Activated CD8-positive, alpha-beta memory T cell treated with anti-CD3 and anti-CD28 coated beads for 4 hours (primary cell): ENCODE results near the gene FAM72D.
"Not testable (repeated sequence)": the region's sequence is repeated elsewhere in the genome, so short reads cannot be mapped to it uniquely, and the experiment has no call there.

Experiments
- DNase-seq, 2 donors: peaks; one replicate each; pipeline ENCODE4 v3.0.0-alpha.2; 2020; ENCODE audit warnings: low read depth in 2 of 2

FAM72D gene

GRCh38 chr1:145095284-145096057 lies at the start of gene FAM72D, which contains the start of gene SRGAP2B:
FAM72D (plus strand) TSS chr1:145095974; CDS start chr1:145096848, 874 bp downstream.
SRGAP2B (minus strand) TSS chr1:145095328; CDS start chr1:145092901, 2,427 bp downstream.
- not testable (repeated sequence) for DNase-seq

DNA sequence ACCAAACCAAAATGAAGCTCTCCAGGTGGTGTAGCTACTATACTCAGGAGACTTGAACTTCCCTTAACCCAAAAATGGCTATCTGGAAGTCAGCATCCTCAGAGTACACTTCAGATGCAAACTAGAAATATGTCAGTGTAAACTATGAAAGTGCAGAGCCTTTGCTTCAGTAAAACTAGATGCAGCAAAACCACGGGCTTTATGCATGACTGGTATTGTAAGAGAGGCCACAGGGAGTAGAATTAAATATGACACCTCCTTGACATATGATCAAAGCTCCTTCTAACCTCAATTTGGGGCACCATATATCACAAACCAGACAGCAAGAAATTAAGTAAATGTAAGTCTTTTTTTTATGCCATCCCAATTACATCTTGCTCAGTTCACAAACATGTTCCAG lies 48.2 kb upstream of the FAM72D start:
- DNase-seq = not testable (repeated sequence)

DNA sequence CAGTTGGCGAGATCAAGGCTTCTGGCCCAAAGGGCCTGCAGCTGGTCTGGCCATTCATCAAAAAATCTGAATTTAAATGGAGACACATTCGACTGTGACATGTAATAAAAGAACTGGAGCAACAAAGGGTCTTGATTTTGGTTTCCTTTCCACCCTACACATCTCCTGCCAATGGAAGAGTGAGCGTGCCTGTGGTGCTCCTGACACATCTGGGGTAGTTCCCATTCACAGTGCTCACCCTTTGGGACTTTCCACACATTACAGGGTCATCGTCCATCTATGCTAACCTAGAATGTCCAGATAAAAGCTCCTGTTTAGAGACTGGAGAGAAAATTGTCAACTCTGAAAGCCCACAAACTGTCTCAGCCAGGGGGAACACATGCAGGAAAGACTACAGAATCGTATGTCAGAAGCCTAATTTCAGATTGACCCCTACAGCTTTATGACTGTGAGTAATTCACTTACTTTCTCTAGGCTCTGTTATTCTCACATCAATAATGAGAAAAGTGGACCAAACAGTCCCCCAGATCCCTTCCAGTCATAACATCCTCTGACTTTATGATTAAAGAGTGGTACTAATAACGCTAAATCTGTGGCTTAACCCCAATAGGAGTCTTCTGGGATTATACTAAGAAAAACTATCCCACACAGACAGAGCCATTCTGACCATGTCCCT lies 47.5 kb upstream of the FAM72D start:
- not testable (repeated sequence) for DNase-seq

DNA sequence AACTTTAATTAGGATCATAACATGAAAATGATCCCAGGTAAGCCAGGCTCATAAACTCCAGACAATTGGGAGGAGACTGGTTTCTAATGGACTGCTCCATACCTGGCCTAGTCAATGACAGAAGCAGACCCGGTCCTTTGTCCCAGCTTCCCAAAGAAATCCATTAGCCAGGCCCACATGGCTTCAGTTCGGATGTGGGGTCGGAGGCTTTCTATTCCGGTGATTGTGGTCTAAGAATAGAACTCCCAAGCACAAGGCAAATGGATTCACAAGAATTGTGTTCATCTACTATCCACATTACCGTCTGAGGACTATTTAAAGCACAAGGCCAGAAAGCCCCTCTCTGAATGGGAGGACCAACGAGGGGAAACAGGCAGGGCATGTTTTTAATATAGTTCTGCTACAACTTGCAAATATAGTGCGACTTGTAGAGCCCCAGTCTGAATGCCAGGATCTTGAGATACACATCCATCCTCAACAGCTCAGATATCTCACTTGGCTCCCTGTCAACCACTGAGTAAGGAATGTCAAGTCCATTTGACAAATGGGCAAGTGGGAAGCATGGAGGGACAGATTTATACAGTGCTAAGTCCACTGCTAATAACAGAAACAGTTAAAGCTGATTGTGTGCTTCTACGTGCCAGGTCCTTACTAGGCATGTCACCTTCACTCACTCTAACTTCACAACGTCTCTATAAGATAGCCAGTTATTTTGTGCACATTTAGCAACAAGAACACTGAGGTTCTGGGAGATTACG lies 43.6 kb upstream of the FAM72D start:
- DNase-seq = not testable (repeated sequence)

DNA sequence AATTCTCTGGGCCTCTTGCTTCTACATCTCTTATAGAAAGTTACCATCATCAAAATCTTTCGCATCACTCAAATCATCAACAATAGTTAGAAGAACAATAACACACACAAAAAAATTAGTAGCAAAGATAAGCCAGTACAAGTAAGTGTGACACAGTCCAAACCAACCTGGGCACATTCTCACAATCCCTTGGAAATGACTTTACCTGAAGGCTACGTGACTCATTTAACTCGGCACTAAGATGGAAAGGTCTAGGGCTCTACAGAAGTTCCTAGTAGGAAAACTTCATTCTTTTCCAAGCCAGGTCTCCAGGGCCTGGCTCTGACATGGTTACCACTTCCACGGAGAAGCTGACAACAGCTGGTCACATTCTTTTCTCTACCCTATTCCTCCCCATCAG lies 42.3 kb upstream of the FAM72D start:
- DNase-seq = not testable (repeated sequence)

DNA sequence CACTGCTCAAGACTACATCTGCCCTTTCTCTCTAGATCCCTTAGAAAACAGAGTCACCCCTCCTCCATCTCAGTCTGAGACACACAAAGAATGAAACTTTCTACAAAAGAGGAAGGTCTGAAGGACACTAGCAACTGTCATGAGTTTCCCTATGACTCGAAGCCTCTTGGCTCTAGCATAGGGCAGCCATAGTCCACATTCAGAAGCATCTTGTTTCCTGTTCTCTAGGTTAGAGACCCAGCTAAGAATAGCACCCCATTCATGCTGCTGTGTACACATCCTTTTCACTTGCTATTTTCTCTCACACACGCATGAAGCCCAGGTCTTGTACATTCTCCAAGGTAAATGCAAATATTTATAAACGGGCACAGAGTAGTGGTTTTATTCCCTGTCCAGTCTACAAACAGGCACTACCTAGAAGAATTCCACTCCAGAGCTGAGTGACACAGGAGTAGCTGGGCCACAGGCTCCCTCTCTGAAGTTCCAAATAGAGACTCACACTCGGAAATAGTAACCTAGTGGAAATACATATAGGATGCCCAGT lies 40.5 kb upstream of the FAM72D start:
- not testable (repeated sequence) for DNase-seq

DNA sequence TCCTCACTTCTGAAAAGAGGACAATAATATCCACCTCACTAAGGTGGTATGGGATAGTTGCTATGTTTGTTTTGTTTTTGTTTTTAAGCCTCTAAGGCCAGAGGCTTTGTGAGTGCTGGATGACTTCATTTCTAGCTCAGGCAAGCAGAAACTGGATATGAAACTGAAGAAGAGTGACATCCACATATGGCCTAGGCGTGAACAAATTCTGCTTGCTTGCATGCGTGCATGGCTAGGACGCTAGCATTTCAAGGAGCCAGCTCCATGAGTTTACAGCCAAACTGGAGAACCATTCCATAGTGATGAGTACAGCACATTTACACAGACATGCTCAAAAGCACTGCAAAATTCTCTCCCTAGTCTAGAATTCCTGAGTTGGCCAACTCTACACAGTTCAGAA lies 37.6 kb upstream of the FAM72D start:
- not testable (repeated sequence) for DNase-seq

DNA sequence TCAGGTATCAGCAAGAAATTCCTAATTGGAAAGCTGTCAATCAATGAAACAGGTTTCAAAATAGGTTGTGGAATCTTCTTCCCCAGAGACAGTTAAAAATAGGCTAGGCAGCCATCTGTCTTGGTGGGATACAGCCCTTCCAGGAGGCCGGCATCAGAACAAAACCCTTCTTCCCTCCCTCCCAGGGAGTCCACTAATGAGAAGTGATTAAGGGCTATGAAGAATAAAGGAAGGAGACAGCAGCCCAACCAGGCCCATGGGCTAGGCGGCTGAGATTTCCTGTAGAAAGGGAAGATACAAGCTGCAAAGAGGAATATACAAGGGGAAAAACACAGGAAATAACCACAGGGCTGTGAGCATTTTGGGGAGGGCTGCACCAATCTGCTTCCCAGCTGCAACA lies 32.5 kb upstream of the FAM72D start:
- DNase-seq = not testable (repeated sequence)

DNA sequence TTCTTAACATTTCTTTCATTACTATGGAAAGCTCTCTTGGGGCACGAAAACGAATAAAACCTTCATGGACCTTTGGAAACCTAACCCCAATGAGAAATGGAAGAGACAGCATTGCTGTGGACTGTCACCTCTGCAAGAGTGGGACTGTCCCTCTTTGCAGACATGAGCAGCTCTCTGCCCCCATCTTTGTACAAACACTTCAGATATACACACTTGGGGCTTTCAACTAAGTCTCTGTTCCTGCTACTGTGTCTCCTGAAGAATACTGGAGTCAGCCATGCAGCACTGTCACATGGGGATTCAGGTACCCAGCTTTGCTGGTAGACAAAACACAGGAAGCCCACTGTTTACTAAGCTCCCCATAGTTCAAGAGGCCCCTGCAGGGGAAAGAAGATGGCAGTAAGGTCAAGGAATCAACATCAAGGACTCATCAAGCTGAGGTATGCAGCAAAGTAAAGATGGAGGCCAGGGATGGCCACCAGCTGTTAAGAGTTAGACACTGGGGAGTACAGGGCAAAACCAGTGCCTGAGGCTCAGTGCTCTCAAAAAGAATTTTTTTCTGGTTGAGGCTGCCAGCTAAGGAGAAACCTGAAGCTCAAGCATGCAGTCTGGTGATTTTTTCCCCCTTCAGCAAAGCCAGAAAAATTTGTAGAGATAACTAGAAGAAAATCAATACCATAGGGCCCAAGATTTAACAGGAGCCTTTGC lies 31.7 kb upstream of the FAM72D start:
- DNase-seq = not testable (repeated sequence)

GRCh38 chr1:145065194-145065826 lies 30.5 kb upstream of the FAM72D start:
- DNase-seq = not testable (repeated sequence)

DNA sequence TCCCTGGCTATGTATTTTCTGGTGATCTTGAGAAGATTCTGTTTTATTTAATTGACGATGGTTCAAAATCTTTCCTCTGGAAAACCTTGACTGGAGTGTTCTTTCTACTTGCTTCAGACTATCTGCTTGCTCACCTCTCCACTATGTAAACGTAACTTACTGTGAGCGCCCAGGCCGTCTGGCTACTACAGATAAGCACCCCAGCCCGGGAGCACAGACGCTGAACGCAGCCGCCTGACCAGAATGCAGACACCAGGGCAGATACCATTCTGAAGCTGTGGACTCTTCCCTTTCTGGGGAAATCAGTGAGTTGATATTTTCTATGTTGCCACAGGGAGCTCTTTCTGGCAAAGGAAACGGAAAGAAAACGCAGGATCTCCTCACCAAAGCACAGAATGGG lies 29.3 kb upstream of the FAM72D start:
- DNase-seq = not testable (repeated sequence)

DNA sequence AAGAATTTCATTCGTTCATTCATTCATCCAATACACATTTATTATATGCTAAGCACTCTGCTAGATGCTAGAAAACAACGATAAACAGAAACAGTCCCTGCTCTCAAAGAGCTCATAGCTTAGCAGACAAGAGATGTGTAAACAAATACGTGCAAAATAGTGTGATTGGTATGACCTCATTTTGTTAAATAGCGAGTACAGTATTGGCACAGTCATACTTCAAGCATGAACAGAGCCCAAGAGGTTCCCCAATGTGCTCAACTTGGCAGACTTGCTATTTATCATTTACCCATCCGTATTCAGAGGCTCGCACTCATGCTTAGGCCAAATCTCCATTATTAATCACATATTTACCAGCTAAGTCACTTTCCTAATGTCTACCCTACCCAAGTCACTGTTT lies 24.2 kb upstream of the FAM72D start:
- DNase-seq = not testable (repeated sequence)

GRCh38 chr1:145074021-145074559 lies 21.7 kb upstream of the FAM72D start:
- DNase-seq = not testable (repeated sequence)

DNA sequence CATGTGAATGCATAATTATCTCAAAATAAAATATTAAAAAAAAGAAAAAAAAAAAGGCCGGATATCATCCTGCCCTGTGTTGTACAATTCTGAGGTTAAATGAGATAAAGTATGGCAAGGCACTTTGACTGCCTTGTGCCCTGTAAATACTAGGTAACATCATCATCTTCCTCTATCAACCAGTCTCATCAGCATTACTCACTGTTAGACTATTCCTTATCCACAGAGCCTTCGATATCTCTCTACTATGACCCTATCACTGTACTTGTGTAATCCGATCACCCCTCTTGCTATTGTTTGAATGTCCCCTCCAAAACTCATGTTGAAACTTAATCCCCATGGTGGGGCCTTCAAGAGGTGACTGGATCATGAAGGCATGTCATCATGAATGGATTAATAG lies 18.9 kb upstream of the FAM72D start:
- not testable (repeated sequence) for DNase-seq

DNA sequence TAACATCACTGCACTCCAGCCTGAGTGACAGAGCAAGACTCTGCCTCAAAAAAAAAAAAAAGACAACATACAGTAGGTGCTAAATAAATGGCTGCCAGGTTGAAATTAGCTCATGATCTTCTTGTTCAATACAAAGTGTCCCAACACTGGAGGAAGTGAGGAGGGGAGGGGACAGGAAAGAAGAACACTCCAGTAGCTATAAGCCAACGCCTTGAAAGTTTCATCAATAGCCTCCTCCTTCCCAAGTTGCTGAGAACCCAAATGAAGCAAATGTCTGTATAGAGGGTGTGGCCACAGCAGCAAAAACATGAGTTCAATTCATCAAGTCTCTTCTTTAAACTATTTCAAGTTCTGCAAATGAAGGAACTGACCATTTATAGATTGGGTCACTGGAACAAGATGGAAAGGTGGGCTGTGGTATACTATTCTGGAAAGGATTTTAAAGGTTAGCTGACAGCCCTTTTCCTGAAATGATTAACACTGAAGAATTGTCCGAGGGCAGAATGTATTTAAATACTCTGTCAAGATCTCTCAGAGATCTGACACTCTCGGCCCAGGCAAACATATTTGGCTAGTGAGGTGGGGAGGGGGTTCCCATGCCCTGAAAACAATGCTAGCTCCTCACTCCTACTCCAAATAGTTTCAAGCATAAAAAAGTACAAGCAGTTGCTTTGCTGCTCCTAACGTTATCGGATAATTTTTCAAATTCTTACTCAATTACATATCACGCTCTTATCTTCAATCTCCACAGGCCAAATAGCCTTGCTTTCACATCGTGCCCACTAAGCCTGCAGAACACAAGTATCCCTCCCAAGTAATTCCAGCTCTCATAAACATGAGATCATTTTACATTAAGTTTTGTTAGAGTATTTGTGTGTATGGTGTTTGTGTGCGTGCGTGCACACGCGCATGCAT lies 17.6 kb upstream of the FAM72D start:
- not testable (repeated sequence) for DNase-seq

- DNase-seq = not testable (repeated sequence)
These were observed 16.9 kb upstream of the FAM72D start for GRCh38 chr1:145078787-145079370.

DNA sequence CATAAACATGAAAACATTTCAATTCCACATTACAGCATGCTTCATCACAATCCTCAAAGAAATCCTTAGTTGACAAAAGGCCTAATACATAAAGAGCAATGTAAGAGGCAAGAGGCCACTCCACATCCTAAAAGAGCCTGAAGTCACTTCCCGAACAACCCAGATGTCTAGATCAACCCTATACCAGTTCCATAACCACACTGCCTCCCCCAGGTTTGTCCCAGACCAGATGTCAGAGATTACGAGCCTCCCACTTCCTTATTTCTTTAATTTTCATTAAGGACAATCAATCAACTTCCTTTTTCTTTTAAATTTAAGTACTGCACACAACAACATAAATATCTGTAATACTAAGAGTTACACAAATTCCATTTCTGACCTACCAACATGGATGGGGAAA lies 16.0 kb upstream of the FAM72D start:
- DNase-seq = not testable (repeated sequence)

DNA sequence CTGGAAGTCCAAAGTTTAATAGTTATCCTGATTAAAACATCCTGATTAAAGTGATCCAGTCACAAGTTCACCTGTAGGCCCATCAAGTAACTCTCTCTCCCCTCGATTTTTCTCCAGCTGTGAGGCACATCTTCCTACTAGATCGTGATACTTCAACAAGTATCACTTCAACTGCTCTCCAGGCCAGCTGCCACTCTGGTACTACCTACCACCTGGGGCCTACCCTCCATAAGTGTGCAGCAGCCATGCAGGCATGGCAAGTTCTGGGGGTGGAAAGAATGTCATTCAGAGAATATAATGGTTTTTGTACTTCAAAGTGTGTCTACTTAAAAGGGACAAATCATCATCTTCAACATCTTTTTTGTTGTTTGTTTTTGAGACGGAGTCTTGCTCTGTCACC lies 15.6 kb upstream of the FAM72D start:
- DNase-seq = not testable (repeated sequence)
